Ramos (cell line): ENCODE measurements around the gene PLP2.
"Not testable (repeated sequence)": the region's sequence is repeated elsewhere in the genome, so short reads cannot be mapped to it uniquely, and the experiment has no call there.

Source experiments
- in situ Hi-C: fragments of 300-500 bp; cut with MboI; formaldehyde crosslinking; loops from one replicate; pipeline ENCODE4 v1.14.3; 2022; ENCODE audit warnings: low sequenced_read_pairs; ENCODE audit not compliant: unreplicated experiment

Gene PLP2, protein sequence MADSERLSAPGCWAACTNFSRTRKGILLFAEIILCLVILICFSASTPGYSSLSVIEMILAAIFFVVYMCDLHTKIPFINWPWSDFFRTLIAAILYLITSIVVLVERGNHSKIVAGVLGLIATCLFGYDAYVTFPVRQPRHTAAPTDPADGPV

DNA sequence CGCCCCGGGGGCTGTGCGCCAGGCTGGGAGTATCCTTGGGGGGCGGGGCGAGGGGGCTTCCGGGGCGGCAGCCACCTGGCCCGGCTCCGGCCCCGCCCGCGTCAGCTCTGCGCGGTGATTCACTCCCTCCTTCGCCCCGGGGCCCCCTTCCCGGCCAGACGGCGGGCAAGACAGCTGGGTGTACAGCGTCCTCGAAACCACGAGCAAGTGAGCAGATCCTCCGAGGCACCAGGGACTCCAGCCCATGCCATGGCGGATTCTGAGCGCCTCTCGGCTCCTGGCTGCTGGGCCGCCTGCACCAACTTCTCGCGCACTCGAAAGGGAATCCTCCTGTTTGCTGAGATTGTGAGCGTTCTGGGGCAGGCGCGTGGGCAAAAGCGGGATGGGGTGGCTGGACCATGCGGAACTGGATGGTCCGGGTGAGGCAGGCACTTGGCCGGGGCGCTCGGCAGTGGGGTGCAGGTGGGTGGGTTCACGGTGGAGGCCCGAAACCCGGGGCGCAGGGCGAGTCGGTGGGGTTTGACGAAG, at the start of gene PLP2:
PLP2 (plus strand) TSS at position 147 of the 528 bp plus-strand sequence; CDS start at position 250, 103 bp downstream.
- in situ Hi-C loops: no loop called here

DNA sequence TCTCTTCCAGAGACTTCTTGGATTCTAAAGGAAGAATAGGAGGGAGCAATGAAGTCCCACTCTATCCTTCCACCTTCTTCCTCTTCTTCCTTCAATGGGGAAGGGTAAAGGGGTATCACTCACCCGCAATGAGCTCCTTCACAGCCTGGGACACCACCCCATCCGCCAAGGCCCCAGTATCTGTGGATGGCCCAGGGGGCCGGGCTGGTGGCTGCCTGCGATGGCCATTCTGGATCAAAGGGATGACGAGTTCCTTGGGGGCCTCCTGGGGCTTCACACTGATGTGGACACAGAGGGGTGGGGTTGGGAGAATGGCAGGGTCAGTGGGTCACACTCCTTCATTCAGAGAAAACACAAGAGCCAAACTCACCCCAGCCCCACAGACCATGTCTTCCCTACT, 49.2 kb upstream of the PLP2 start:
- in situ Hi-C loops: no loop called here

DNA sequence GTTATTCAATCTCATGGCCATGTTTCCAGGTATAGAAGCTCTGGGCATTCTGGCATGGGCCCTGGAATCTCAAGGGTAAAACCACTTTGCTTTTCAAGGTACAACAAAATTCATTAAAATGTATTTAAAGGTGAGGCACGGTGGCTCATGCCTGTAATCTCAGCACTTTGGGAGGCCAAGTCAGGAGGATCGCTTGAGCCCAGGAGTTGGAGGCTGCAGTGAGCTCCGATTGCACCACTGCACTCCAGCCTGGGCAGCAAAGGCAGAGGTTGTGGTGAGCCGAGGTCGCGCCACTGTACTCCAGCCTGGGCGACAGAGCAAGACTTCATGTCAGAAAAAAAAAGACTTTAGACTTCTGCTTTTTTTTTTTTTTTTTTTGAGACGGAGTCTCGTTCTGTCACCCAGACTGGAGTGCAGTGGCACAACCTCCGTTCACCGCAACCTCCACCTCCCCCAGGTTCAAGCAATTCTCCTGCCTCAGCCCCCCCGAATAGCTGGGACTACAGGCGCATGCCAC, 43.9 kb upstream of the PLP2 start:
- in situ Hi-C loops: not testable (repeated sequence)

DNA sequence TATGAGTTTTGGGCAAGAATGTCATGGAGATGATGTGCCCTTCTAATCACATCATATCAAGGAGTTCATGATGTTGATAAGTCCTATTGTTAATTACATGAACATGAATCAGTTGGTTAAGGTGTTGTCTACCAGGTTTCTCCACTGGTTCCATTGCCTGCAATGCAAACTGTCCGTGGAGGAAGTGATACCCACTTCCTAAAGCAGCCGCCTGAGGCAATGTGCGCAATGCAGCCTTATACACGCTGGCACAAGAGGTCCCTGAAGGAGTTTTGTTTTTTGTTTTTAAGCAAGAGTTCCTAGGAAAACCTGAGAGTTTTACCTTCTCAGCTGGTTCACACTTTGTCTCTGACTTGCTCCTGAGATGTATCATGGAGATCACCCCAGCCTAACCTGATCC, 42.3 kb upstream of the PLP2 start:
- in situ Hi-C loops: no loop called here

DNA sequence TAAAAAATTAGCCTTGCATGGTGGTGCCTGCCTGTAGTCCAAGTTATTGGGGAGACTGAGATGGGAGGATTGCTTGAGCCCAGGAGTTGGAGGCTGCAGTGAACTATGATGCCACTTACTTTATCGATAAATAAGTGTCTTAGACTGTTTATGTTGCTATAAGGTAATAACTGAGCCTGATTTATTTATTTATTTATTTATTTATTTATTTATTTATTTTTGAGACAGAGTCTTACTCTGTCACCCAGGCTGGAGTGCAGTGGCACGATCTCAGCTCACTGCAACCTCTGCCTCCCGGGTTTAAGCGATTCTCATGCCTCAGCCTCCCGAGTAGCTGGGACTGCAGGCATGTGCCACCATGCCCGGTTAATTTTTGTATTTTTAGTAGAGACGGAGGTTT, 39.4 kb upstream of the PLP2 start:
- in situ Hi-C loops: not testable (repeated sequence)

DNA sequence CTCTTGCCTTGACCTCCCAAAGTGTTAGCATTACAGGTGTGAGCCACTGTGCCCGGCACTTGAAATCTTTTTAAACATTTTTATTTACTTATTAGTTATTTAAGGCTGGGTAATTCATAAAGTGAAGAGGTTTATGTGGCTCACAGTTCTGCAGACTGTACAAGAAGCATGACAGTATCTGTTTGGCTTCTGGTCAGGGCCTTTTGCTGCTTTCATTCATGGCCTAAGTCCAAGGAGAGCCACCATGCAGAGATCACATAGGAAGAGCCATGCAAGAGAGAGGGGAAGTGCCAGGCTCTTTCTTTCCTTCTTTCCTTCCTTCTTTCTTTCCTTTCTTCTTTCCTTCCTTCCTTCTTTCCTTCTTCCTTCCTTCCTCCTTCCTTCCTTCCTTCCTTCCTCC, 37.9 kb upstream of the PLP2 start:
- in situ Hi-C loops: no loop called here

DNA sequence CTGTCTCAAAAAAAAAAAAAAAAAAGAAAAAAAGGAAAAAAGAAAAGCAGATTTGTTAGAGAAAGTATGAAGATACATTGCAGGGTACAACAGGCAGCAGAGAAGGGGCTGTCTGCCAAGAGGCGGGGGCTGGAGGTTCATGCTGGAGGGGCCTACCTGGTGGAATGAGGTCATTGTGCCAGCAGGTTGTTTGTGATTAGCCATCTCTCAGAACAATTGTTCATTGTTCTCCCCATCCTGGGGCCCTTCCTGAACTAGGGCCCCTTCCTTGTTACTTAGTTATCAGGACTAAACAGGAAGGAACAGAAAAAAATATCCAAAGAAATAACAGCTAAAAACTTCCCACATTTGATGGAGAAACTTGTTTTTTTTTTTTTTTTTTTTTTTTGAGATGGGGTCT, 34.2 kb upstream of the PLP2 start:
- in situ Hi-C loops: no loop called here

DNA sequence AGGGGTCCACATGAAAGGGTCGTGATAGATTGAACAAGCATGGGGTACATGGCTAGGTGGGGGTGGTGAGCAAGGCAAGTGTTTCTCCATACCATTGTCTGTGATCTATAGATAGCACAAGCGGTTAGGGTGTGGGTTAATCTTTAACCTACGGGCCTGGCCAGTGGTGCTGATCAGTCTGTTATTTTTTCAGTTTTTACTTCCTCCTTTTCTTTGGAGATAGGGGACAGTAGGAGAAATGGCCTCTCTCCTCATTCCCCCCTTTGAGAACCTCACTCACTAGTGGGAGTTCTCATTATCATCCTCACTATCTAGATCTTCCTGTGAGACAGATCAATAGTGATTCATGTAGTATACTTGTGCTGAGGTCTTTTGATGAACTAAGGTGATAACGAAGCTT, 32.0 kb upstream of the PLP2 start:
- in situ Hi-C loops: no loop called here

DNA sequence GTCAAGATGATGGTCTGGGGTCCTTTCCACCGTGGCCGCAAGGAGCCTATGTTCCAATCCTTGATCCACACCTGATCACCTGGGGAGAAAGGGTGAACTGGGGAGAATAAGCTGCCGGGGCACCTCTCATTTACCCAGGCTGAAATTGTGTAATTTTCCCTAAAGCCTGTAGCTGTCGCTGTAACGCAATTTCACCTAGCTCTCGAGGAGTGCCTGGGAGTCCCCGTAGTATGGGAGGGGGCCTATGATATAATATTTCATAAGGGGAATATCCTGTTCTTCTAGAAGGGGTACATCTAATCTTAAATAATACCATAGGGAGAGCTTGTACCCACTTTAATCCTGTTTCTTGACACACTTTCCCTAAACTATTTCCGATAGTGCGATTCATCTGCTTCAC, 29.4 kb upstream of the PLP2 start:
- in situ Hi-C loops: not testable (repeated sequence)

DNA sequence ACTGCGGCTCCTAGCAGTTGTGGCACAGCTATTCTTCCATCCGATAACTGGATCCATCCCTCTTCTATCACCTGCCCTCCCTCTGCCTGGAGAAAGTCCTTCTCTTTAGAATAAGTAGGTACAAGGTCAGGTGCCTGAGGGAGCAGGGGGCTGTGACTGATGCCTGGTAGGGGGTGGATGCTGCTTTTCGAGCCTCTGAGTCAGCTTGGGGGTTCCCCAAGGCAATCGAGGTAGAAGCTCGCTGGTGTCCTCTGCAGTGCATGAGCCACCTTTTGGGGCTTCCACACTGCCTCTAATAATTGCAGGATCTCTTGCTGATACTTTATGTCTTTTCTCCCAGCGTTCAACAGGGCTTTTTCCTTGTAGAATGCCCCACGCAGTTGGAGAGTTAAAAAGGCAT, 28.5 kb upstream of the PLP2 start:
- in situ Hi-C loops: not testable (repeated sequence)

DNA sequence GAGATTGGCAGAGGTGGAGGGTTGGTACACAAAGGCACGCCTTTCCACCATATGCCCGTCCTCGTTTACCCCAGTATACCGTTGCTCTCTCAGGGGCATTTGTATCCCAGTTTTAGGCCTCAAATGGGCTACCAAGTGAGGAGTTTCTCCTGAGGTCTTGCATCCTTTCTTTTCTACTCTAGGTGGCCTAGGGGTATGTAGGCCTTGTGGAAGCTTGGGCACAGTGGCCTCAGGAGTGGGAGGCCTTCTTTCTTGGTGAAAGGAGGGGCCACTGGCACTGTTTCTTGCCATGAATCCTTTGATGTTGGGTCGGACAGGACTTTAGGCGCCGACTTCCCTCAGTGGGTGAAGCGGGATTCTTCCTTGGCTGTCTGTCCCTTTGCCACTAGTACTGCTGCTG, 24.4 kb upstream of the PLP2 start:
- in situ Hi-C loops: no loop called here

DNA sequence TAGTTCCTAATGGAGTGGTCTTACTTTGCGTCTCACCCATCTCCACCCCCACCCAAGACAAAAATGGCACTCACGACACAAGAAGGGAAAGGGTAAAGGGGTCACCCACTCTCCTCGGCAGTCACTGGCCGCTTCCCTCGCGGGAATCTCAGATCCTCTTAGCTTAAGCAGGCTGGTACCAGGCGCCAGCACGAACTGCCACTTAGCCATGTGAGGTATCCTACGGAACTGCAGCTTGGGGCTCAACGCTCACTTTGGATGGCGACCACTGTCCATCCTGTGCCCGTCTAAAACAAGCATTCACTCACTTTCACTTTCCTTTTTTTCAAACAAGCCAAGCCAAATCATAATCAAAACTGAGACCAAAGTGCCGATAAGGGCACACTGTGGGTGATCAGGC, 23.8 kb upstream of the PLP2 start:
- in situ Hi-C loops: no loop called here

DNA sequence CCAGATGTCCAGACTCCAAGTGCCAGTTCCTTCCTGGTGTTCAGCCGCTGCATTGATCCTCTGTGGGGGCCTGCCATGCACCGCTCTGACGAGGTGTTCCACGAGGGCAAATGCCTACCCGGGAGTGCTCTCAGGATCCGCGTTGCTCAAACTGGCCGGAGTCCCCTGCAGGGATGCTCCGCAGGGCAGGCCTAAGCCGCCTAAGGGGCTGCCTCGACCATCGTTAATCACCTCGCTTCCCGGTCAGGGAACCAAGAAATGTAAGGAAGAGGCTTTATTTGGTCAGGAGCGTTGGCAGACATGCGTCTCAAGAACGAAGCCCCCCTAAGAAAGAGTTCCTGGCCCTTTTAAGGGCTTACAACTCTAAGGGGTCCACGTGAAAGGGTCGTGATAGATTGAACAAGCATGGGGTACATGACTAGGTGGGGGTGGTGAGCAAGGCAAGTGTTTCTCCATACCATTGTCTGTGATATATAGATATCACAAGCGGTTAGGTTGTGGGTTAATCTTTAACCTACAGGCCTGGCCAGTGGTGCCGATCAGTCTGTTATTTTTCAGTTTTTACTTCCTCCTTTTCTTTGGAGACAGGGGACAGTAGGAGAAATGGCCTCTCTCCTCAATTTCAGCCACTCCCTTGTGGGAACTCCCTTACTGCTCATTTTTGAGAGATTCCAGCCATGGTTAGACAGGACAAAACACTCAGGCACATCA, 23.2 kb upstream of the PLP2 start:
- in situ Hi-C loops: not testable (repeated sequence)

DNA sequence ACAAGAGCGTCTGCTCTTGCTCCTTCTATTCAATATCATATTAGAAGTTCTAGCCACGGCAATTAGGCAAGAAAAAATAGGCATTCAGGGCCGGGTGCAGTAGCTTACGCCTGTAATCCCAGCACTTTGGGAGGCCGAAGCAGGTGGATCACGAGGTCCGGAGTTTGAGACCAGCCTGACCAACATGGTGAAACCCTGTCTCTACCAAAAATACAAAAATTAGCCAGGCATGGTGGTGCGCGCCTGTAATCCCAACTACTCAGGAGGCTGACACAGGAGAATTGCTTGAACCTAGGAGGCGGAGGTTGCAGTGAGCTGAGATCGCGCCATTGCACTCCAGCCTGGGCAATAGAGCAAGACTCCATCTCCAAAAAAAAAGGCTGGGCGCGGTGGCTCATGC, 22.4 kb upstream of the PLP2 start:
- in situ Hi-C loops: not testable (repeated sequence)

DNA sequence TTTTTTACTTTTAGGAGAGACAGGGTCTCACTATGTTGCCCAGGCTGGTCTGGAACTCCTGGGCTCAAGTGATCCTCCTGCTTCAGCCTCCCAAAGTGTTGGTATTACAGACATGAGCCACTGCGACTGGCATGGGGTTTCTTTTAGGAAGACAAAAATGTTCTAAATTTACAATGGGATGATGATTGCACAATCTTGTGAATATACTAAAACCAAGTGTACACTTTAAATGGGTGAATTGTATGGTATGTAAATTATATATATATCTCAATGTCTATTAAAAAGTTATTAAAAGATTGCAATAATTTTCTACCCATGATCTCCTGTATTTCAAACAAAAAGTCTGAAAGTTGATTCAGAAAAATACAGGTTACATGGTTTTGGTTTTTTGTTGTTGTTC, 18.2 kb upstream of the PLP2 start:
- in situ Hi-C loops: no loop called here

DNA sequence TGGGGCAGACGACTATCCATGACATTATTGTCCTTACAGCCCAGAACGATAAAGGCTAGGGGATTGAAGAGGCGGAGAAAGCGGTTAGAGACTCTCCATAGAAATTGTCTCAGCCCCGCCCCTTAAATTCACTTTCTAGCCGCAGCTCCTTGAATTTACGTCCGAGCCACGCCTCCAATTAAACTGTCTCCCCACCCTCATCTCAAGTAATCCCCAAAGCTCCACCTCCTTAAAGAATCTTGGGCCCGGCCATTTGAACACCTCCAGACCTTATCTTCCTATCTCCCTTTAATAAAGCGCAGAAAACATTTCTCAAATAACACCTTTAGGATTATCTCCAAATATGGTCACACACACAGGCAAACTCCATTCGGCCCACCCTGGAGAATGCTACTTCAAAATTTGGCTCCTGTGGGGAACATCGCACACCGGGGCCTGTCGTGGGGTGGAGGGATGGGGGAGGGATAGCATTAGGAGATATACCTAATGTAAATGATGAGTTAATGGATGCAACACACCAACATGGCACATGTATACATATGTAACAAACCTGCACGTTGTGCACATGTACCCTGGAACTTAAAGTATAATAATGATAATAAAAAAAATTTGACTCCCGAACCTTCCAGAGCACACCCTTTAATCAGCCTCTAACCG, 16.3 kb upstream of the PLP2 start:
- in situ Hi-C loops: no loop called here

DNA sequence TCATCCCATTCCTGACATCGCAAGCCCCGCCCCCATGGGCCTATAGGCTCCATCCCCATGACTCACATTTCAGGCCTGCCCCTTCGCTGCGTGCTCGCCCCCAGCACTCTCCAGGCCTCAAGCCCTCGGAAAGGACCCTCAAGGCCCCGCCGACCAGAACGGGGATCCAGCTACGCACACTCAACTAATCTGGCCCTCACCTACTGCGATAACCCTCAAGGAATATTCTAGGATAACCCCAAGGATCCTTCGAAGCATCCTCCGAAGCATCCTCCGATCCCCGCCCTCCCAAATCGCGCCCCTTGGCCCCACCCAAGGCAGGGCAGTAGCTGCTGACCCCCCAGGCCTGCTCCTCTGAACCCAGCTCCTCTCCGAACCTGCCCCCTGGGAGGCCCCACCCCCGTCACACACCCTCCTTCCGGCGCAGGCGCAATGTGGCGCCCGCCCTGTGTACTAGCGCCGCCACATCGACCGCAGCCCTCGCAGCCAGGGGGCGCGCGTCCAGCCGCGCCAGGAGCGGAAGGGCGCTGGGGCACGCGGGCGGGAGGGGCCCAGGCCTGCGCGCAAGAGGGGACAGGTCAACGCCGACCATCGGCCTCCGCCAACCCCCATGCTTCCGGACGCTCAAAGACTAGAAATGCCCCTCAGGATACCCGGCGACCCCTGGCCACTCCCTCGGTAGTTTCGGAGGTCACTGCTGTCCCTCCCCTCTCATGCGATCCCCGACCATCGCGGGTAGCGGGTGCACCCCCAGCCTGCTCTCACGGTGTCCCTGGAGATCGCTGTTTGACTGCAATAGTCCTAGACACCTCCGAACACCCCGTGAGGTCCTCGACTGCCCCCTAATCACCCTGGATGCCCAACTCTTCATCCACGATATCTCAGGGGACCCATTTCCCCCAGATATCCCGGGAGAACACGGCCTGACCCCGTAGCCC, 15.5 kb upstream of the PLP2 start:
- in situ Hi-C loops: no loop called here

DNA sequence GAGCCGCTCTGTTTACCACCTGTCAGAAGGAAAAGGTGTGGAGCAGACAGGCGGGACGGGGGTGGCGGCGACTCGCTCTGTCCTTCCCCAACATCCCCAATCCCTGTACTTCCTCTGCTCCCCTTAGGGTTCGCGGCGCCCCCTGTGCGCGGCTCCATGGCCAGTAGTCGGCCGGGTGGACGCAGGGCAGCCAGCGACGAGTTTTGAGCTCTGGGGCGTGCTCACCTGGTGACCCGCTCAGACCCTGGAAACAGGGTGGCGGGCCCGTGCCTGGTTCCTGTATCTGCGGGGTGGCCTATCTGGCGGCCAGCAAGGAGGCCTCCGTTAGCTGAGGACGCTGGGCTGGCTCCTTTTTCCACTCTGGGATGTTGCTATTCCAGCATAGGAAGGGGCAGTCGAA, 14.5 kb upstream of the PLP2 start:
- in situ Hi-C loops: no loop called here

DNA sequence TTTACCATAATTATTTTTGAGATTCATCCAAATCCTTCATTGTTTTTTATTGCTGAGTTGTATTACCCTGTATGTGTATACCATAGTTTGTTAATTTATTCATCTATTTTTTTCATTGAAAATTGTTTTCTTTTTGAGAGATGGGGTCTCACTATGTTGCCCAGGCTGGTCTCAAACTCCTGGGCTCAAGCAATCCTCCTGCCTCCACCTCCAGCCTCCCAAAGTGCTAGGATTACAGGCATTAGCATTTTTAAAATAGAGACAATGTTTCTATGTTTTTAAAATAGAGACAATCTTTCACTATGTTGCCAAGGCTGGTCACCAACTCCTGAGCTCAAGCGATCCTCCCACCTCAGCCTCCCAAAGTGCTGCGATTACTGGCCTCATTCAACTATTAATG, 10.8 kb upstream of the PLP2 start:
- in situ Hi-C loops: no loop called here

DNA sequence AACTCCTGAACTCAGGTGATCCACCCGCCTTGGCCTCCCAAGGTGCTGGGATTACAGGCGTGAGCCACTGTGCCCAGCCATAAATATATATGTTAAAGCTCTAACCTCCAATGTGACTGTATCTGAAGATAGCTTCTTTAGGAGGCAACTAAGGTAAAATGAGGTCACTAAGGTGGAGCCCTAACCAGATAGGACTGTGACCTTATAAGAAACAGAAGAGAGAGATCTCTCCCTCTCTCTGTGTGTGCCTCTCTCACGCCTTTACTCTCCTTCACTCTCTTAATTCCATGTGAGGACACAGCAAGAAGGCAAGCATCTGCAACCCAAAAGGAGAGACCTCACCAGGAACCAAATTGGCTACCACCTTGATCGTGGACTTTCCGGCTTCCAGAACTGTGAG, 10.1 kb upstream of the PLP2 start:
- in situ Hi-C loops: no loop called here
